HG03064 (cell line): ENCODE results near the gene ING5.
"Not testable (repeated sequence)": the region's sequence is repeated elsewhere in the genome, so short reads cannot be mapped to it uniquely, and the experiment has no call there.

Experiments
- ATAC-seq: cut with Tn5 transposase; IDR thresholded peaks from one replicate; pipeline ENCODE4 v1.9.1; 2021; ENCODE audit warnings: low read depth; ENCODE audit not compliant: unreplicated experiment

Gene ING5

DNA sequence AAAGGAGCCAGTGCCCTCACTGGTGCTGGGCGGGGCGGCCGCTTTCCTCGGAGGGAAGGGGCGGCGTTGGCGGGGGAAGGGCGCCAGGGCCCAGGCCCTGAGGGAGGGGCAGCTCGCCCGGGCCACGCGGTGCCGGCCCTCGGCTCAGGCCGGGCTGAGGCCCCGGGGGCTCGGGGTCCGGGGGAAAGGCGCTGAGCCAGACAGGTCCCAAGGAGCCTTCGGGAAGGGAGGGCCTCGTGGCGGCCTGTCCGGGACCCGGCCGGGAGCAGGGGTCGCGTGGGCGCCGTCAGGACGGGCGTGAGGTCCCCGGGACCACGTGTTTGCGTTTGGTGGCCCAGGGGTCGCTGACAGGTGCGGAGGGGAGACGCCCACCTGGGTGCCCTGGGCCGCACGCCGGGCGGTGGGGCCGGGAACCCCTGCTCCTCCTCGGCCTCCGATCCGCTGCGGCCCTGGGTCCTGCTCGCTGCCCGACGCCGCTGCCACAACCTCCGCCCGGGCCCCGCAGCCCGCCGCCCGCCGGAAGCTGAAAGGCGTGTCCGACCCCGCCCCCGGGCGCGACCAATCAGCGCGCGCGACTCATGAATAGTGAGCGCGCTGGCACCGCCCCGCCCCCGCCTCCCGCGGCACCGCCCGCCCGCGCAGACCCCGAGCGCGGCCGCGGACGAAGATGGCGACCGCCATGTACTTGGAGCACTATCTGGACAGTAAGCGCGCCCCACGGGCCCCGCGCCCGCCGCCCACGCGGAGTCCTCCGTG is at the start of gene ING5:
TSS of gene ING5 (plus strand) at position 641 of the 756 bp plus-strand sequence. CDS start at position 668, 27 bp downstream.
- peak; percentile 47 for ATAC-seq

GRCh38 chr2:241652142-241652541 is 49.7 kb upstream of the ING5 start:
- no peak for ATAC-seq

DNA sequence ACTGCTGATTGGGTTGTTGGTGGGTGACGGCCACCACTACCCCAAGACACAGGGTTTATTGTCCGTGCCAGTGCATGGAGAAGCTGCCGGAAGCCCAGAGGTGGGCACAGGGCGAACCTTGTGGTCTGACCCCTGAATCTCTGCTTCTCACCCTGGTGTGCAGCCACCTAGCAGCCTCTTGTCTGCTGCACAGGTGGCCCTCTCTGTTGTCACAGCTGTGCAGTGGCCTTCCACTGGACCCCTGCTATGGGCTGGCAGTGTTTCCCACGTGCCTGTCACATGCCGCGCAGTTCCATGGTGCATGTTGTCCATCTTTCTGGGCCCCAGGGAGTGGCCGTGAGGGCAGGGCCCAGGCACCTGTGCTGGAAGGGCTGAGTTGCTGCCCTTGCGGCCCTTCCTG is 49.1 kb upstream of the ING5 start:
- no peak for ATAC-seq

- ATAC-seq, result no peak
These were observed 48.6 kb upstream of the ING5 start for GRCh38 chr2:241653210-241653750.

DNA sequence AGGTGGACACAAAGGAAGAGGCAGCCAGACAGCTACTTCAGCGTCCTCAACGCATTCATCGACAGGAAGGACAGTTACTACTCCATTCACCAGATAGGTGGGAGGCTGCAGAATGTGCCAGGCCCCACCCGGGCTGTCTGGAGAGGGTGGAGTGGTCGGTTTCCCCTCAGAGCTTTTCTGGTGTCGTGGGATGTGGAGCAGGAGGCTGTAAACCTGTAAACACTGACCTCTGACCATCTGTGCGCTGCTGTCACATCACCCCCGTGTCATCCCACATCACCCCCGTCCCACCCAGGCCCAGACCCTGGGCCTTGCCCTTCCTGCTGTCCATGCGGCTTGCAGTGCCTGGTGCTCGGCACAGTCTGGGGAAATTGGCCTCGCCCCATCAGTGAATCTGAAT is 47.3 kb upstream of the ING5 start:
- no peak for ATAC-seq

DNA sequence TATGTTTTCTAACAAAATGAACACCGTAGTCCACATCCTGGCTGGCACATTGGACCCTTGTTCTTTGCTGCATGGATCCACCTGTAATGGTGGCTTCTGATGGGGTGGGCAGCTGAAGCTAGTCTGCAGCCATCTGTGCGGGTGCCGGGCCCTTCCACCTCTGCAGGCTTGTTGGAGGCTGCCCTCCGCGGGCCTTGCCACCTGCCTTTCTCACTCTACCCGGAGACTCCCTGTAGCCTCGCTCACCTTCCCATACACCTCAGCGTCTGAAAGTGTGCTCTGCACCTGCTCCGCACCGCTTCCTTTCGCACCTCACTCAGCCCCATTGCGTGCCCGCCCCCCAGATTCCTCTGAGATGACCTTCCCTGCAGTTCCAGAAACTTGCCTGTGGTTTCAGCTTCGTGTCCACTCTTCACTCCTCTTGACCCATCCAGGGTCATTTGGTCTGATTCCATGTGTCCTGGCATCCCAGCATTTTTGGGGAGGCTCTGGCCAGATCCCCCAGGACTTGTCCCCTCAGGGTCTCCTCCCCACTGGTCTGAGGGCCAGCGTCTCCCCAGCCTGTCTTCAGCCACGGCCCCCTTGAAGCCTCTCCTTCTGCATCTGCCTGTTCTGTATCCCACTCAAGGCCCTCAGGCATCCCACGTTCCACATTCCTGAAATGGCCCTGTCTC is 46.2 kb upstream of the ING5 start:
- no peak for ATAC-seq

DNA sequence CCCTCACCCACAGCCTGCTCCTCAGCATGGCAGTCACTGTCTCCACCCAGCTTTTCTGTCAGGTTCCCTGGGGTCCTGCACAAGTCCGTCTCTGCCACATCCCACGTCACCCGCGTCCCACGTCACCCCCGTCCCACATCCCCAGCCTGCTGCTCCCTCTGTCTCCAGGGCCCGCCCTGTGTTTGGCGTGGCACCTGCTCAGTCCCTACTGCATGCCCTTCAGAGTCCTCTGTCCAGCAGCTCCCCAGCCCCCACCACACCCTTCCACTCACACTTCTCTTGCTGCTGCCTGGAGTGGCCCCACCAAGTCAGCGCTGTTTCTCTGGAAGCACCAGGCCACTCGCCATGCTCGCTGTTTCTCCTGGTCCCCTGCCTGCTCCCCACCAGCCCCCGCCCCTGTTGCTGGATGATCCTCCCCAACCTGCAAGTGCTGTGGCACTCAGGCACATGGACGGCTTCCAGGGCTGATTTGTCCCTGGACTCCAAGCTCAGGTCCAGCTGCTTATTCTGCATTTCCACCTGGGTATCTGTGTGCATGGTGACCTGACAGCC is 45.6 kb upstream of the ING5 start:
- ATAC-seq, result no peak

DNA sequence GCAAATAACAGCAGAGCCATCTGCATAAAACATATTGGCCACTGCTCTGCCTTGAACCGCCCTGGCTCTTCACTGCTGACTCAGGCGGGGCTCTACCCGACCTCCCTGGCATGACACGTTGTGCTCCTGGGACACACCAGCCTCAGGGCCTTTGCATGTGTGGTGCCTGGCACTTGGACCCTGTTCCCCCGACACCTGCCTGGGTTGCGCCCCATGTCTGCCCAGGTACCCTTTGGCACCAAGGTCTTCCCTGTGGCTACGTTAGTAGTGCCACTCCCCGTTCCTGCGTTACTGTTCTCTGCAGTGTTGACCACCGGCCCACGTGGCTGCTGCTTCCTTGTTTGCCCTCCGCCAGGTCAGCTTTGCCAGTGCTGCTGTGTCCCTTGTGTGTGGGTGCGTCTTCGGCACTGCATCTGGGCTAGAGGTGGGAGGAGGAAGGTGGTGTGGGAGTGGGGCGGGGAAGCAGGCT is 44.0 kb upstream of the ING5 start:
- ATAC-seq, result no peak

- no peak for ATAC-seq
These were observed 43.5 kb upstream of the ING5 start for GRCh38 chr2:241658296-241658695.

DNA sequence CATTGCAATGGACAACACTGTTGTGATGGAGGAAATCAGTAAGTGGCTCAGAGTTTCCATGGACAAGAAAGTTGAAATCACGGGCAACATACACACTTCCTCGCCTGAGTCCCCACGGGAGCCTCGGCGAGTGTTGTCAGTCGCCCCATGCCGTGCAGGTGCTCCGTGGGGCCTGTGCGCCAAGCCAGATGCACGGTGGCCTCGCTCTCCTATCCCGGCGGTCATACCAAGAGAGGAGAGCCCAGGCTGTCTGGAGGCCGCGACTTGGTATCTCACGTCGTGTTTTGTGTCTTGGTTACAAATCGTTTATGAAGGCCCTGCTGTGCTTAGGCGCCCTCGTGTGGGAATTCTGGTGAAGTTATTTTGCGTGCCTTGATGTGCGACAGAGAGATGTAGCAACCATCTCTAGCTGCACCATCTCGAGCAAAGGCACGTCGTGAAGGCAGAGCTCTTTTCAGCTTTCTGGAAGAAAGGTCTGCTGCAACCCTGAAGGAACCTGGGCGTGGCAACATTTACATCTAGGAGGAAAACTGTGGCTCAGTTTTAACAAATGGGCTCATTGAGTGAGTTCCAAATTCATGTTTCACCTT is 42.6 kb upstream of the ING5 start:
- ATAC-seq, result no peak

DNA sequence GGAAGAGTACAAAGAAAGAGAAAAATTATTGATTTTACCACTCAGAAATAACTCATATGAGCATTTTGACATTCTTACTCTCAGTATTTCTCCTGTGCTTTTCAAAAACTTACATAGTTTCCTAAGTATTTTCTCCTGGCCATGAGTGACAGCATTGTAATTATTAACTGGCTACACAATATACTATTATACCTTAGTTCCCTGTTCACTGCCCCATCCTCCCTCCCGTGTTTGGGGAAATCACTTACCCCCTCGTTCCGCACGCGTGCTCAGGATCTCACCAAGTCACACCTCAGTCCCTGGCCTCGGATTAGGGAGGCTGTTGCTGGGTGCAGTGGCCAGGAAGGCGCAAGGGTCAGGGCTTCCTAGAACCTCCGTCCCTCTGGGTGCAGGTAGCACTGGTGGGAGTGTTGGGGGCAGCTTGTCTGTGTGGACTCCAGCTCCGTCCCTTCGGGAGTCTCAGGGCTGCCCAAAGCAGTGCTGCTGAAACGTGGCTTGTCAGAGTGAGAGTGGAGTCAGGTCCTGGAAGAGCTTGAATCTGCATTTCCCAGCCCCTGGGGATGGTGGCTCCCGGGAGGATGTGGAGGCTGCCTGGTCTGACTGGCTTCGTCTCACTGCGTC is 41.1 kb upstream of the ING5 start:
- no peak for ATAC-seq

DNA sequence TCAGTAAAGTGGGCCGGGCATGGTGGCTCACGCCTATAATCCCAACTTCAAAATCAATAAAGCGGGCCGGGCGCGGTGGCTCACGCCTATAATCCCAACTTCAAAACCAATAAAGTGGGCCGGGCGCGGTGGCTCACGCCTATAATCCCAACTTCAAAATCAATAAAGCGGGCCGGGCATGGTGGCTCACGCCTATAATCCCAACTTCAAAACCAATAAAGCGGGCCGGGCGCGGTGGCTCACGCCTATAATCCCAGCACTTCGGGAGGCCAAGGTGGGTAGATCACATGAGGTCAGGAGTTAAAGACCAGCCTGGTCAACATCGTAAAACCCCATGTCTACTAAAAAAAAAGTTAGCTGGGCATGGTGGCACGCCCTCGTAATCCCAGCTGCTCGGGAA is 39.1 kb upstream of the ING5 start:
- ATAC-seq, result not testable (repeated sequence)

- ATAC-seq, result no peak
These were observed 36.0 kb upstream of the ING5 start for GRCh38 chr2:241665731-241666440.

- ATAC-seq, result no peak
These were observed 35.0 kb upstream of the ING5 start for GRCh38 chr2:241666627-241667400.

GRCh38 chr2:241668354-241668753 is 33.5 kb upstream of the ING5 start:
- no peak for ATAC-seq

DNA sequence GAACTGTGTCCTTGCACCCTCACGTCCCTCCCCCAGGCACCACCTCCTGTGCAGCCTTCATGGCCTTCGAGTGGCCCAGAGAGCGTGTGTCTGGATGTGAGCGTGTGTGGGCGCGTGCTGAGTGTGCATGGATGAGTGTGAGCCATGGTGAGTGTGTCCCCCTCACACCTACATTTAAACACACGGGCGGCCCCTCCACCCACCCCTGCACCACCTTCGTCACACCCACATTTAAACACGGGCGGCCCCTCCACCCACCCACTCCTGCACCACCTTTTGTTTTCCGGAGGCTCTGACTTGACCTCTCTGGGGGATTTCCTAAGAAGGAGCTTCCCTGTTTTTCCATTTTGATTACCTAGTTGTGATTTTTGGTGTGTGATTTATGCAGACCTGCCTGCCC is 33.0 kb upstream of the ING5 start:
- ATAC-seq, result no peak

- ATAC-seq, result no peak
These were observed 31.3 kb upstream of the ING5 start for GRCh38 chr2:241670333-241671110.

- ATAC-seq, result no peak
These were observed 30.2 kb upstream of the ING5 start for GRCh38 chr2:241671457-241672240.
